Measurements from ENCODE around the gene STK32C.
"Not testable (repeated sequence)": the region's sequence is repeated elsewhere in the genome, so short reads cannot be mapped to it uniquely, and the experiment has no call there.

STK32C gene

GRCh38 chr10:132299371-132300336 is 8.1 kb downstream of the STK32C start:
- DNase-seq: no peak

GRCh38 chr10:132298038-132298881 is 9.5 kb downstream of the STK32C start:
- DNase-seq: no peak

GRCh38 chr10:132297526-132297925 is 10.2 kb downstream of the STK32C start:
- DNase-seq: no peak

- no peak for DNase-seq
These were observed 10.9 kb downstream of the STK32C start for GRCh38 chr10:132296666-132297443.

- not testable (repeated sequence) for DNase-seq
These were observed 12.3 kb downstream of the STK32C start for GRCh38 chr10:132295481-132295880.

- no peak for DNase-seq
These were observed 13.0 kb downstream of the STK32C start for GRCh38 chr10:132294561-132295318.

- no peak for DNase-seq
These were observed 13.8 kb downstream of the STK32C start for GRCh38 chr10:132293813-132294520.

- DNase-seq: peak in 1 of 2 experiments; percentile 21
These were observed 14.4 kb downstream of the STK32C start for GRCh38 chr10:132293201-132293812.

- no peak for DNase-seq
These were observed 15.2 kb downstream of the STK32C start for GRCh38 chr10:132292287-132293200.

GRCh38 chr10:132291826-132292225 is 15.9 kb downstream of the STK32C start:
- no peak for DNase-seq

GRCh38 chr10:132290631-132291030 is 17.1 kb downstream of the STK32C start:
- no peak for DNase-seq

- DNase-seq: no peak
These were observed 18.3 kb downstream of the STK32C start for GRCh38 chr10:132289439-132289838.

GRCh38 chr10:132283604-132284382 is 24.0 kb downstream of the STK32C start:
- DNase-seq: no peak

GRCh38 chr10:132282667-132283603 is 24.8 kb downstream of the STK32C start:
- DNase-seq: no peak

- DNase-seq: no peak
These were observed 25.7 kb downstream of the STK32C start for GRCh38 chr10:132281915-132282666.

GRCh38 chr10:132280646-132281074 is 27.1 kb downstream of the STK32C start:
- no peak for DNase-seq

All from cerebellar nuclear complex (tissue), 1 donor.